Activated CD8-positive, alpha-beta memory T cell treated with anti-CD3 and anti-CD28 coated beads, Interleukin-2, amount 50 U/mL, for 24 hours (primary cell): ENCODE data around the gene DEPDC1B.
A peak's percentile ranks its signal among the peaks of the same experiment; 100 is the strongest.
"Not testable (repeated sequence)": the region's sequence is repeated elsewhere in the genome, so short reads cannot be mapped to it uniquely, and the experiment has no call there.

ENCODE experiments used
- DNase-seq: peaks from one replicate; pipeline ENCODE4 v3.0.0-alpha.2; 2020; ENCODE audit errors: extremely low read depth

The DEPDC1B gene, protein sequence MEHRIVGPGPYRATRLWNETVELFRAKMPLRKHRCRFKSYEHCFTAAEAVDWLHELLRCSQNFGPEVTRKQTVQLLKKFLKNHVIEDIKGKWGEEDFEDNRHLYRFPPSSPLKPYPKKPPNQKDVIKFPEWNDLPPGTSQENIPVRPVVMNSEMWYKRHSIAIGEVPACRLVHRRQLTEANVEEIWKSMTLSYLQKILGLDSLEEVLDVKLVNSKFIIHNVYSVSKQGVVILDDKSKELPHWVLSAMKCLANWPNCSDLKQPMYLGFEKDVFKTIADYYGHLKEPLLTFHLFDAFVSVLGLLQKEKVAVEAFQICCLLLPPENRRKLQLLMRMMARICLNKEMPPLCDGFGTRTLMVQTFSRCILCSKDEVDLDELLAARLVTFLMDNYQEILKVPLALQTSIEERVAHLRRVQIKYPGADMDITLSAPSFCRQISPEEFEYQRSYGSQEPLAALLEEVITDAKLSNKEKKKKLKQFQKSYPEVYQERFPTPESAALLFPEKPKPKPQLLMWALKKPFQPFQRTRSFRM

DNA sequence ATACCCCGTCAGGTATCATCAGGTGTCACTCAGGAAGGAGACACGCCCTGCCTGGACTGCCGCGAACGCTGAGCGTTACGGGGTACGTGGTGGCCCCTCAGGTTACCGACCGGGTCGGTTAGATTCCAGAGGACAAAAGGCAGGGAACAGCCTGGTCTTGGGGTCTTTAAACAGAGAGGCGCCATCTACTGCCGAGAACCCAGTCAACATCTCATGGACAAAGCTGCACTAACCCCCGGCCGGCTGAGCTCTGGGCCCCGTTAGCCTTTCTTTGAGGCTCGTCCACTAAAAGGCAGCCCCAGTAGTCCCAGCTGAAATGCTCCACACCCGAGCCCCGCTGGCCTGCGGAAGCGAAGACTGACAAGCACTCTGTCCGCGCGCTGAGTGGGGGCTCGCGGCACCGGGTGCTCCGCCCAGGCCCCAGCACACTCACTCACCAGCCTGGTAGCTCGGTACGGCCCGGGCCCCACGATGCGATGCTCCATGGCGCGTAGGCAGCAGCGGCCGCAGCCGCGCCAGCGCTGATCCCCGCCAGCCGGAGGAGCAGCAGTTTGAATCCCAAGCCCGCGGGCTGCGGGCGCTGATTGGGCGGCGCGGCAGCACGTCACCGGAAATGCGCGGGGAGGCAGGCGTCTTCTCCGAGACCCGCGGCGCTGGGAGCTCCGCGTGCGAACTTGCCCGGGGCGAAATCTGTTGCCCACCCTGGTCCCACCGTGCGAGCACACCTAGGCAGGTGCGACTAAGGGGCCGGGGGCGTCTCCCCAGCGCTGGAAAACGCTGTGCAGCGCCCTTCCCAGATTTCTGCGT is at the start of gene DEPDC1B:
TSS of gene DEPDC1B (minus strand) at position 558 of the 807 bp plus-strand sequence. CDS start at position 485, 73 bp downstream.
- DNase-seq: peak; percentile 75

DNA sequence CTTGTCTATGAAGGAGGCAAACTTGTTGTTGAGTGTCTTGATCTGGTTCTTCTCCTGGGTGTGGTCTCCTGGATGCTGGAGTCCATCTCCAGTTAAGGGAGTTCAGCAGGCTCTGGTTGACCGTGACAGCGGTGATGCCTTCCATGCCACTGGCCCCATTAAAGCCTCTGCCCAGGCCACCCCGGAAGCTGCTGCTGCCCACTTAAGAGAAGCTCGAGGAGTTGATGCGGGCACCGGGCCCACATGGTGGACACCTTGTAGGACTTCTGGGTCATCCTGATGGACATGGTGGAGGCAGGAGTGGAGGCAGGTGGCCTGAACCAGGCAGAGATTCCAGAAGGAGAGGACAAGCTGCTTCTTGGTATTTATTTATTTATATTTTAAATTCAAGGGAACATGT is 44.7 kb upstream of the DEPDC1B start:
- no peak for DNase-seq

DNA sequence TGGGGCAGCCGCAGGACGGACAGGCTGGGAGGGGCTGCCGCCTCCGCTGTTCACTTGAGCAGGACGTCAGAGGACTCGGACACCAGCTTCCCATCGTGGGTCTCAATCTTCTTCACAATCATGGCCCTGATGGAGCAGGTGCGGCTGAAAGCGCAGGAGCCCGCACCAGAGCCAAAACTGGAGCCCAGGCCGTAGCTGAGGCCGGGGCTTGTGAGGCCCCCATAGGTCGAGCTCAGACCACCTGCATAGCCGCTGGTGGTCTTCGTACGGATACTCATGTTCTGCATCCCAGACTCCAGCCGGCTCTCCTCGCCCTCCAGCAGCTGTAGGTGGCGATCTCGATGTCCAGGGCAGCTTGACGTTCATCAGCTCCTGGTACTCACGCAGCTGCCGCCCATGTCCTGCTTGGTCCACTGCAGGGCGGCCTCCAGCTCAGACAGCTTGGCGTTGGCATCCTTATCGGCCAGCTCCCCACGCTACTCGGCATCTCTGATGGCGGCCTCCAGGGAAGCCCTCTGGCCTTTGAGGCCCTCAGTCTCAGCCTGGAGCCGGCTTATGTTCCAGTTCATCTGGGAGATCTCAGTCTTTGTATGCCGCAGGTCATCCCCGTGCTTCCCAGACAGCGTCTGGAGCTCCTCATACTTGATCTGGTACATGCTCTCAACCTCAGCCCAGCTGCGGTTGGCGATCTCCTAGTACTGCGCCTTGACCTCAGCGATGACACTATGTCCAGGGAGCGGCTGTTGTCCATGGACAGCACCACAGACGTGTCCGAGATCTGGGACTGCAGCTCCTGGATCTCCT is 43.7 kb upstream of the DEPDC1B start:
- no peak for DNase-seq

DNA sequence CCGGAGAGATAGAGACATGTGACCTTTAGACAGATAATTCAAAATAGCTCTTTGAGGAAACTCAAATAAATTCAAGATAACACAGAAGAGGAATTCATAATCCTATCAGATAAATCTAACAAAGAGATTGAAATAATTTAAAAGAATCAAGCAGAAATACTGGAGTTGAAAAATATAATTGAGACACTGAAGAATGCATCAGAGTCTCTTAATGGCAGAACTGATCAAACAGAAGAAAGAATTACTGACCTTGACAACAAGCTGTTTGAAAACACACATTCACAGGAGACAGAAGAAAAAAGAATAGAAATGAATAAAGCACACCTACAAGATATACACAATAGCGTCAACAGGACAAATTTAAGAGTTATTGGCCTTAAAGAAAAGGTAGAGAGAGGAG is 40.4 kb upstream of the DEPDC1B start:
- DNase-seq: no peak

DNA sequence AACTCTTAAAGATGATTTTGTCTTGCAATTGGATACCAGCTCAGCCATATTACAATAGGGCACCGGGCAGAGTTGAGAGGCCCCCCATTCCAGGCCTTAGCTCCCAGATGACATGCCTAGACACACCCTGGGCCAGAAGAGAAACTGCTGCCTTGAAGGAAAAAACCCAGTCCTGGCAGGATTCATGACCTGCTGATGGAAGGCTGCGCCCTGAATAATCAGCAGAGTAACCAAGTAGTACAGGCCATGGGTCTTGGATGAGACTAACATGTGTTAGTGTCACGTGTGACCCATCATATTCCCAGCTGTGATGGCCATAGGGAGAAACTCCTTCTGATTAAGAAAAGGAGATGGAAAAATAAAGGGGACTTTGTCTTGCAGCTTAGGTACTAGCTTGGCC is 39.0 kb upstream of the DEPDC1B start:
- DNase-seq: no peak

DNA sequence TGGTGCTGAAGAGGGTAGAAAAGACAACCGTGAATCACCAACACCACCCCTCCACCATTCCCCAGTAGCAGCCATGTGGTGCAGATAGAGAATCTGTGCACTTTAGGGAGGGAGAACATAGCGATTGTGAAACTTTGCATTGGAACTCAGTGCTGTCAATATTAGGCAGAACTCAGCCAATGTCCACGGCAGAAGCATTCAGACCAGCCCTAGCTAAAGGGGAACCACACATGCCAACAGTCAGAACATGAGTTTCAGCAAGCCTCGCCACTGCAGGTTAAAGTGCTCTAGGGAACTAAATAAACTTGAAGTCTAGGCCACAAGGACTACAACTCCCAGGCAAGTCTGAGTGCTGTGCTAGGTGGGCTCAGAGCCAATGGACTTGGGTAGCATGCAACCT is 38.5 kb upstream of the DEPDC1B start:
- DNase-seq: no peak

DNA sequence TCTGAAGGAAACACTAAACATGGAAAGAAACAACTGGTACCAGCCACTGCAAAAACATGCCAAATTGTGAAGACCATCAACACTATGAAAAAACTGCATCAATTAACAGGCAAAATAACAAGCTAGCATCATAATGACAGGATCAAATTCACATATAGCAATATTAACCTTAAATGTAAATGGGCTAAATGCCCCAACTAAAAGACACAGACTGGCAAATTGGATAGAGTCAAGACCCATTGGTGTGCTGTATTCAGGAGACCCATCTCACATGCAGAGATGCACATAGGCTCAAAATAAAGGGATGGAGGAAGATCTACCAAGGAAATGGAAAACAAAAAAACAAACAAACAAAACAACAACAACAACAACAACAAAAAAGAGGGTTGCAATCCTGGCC is 30.9 kb upstream of the DEPDC1B start:
- not testable (repeated sequence) for DNase-seq

DNA sequence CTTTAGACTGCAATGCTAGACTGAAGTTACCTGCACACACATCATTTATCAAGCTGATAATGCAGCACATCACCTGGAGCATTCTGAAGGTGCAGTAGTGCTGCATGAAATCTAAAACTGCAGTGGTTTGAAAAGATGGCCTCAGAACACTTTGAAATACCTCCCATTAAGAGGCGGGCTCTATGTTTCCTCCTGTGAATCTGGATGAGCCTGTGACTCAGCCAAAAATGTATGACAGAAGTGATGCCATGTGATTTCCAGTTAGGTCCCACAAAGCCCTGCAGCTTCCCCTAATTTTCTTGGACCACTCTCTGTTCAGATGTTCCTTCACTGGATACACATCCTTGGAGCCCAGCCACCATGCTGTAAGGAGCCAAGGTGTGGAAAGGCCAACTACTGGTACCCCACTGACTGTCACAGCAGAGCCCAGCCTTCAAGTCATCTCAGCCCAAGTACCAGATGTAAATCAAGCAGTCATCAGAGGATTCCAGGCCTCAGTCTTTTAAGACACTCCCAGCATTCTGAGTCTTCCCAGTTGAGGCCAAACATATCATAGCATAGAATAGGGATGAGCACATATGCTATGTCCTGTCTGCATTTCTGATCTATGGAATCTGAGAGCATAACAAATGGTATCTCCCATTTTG is 27.2 kb upstream of the DEPDC1B start:
- no peak for DNase-seq

DNA sequence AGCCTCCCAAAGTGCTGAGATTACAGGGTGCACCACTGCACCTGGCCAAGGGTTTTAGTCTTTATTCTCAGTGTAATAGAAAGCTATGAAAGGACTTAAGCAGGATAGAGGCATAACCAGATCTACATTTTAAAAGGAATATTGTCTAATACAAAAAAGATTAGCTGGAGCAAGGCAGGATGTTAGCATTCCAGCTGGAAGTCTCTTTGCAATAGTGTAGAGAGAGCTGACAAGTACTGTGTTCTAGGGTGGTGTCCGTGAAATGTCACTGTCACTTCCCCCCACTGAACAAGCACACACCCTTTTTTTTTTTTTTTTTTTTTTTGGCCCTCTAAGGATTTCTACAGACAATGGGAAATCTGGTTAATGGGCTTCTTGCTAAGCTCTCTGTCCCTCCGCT is 24.2 kb upstream of the DEPDC1B start:
- no peak for DNase-seq

DNA sequence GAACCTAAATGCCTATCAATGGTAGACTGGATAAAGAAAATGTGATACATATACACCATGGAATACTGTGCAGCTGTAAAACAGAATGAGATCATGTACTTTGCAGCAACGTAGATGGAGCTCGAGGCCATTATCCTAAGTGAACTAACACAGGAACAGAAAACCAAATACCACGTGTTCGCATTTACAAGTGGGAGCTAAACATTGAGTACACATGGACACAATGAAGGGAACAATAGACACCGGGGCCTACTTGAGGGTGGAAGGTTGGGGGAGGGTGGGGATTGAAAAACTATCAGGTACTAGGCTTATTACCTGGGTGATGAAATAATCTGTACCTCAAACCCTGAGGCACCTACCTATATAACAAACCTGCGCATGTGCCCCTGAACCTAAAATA is 22.4 kb upstream of the DEPDC1B start:
- no peak for DNase-seq

DNA sequence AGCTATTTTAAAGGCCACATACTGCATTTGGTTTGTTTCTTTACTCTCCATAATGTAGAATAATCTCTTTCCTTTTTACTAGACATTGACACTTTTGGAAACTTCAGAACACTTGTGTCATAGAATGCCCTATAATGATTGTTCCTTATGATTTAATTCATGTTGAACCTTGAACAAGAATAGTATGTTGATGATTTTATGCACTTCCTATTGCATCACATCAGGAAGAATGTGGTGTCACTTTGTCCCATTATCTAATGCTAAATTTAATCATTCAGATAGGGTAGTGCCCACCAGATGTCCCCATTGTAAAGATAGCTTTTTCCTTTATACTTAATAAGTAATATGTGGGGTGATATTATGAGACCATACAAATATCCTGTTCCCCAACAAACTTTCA is 19.4 kb upstream of the DEPDC1B start:
- DNase-seq: no peak

DNA sequence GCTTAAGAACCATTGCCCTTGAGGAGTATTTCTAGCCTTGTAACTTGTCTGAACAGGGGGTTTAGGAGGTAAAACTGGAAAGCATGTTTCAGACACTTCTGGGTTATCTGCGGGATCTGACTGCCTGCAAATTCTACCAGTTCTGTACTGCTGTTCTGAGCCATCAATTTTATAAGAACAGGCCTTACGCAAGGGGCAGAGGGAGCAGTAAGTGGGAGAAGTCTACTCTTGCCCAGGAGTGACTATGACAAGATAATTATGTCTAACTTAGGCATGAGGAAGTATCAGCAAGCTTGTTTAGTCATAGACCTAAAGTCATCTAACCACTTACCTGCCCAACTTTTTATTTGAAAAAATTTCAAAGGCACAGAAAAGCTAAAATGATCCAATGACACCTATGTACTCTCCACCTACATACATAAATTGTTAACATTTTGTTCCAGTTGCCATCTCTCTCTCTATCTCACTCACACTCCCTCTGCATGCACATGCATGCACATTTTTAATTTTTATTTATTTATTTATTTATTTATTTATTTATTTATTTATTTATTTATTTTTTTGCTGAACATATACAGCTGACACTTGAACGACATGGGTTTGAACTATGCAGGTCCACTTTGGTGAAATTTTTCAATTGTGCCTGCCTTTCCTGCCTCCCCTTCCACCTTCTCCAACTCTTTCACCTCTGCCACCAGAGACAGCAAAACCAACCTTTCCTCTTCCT is 18.4 kb upstream of the DEPDC1B start:
- no peak for DNase-seq

DNA sequence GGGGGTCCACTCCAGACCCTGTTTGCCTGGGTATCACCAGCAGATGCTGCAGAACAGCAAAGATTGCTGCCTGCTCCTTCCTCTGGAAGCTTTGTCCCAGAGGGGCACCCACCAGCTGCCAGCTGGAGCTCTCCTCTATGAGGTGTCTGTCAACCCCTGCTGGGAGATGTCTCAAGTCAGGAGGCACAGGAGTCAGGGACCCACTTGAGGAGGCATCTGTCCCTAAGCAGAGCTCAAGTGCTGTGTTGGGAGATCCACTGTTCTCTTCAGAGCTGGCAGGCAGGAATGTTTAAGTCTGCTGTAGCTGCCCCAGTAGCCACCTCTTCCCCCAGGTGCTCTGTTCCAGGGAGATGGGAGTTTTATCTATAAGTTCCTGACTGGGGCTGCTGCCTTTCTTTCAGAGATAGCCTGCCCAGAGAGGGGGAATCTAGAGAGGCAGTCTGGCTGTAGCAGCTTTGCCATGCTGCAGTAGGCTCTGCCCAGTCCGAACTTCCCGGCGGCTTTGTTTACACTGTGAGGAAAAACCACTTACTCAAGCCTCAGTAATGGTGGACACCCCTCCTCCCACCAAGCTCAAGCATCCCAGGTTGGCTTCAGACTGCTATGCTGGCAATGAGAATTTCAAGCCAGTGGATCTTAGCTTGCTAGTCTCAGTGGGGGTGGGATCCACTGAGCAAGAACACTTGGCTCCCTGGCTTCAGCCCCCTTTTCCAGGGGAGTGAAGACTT is 15.4 kb upstream of the DEPDC1B start:
- DNase-seq: not testable (repeated sequence)

DNA sequence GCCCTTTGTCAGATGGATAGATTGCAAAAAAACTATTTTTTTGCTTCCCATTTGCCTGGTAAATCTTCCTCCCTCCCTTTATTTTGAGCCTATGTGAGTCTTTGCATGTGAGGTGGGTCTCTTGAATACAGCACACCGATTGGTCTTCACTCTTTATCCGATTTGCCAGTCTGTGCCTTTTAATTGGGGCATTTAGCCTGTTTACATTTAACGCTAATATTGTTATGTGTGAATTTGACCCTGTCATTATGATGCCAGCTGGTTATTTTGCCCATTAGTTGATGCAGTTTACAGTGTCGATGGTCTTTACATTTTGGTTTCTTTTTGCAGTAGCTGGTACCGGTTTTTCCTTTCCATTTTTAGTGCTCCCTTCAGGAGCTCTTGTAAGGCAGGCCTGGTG is 13.0 kb upstream of the DEPDC1B start:
- no peak for DNase-seq

DNA sequence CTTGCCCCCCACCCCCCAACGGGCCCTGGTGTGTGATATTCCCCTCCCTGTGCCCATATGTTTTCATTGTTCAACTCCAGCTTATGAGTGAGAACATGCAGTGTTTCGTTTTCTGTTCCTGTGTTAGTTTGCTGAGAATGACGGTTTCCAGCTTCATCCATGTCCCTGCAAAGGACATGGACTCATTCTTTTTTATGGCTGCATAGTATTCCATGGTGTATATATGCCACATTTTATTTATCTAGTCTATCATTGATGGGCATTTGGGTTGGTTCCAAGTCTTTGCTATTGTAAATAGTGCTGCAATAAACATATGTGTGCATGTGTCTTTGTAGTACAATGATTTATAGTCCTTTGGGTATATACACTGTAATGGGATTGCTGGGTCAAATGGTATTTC is 11.9 kb upstream of the DEPDC1B start:
- not testable (repeated sequence) for DNase-seq

DNA sequence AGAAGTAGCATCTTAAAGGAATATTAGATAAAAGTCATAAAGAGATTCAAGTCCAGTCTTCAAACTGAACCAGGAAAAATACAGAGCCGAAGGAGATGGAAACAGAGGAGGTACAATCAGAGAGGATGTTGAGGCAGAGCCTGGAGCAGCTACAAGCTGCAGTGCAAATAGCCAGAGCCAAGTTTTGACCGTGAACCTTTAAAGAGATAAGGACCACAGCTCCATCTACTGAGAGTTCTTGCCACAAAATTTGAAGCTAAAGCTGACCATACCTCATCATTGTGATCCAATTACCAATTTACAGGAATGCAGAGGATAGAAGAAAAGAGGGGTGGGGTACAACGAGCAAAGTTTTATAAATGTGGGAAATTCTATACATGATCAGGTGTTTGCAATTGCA is 10.4 kb upstream of the DEPDC1B start:
- no peak for DNase-seq

DNA sequence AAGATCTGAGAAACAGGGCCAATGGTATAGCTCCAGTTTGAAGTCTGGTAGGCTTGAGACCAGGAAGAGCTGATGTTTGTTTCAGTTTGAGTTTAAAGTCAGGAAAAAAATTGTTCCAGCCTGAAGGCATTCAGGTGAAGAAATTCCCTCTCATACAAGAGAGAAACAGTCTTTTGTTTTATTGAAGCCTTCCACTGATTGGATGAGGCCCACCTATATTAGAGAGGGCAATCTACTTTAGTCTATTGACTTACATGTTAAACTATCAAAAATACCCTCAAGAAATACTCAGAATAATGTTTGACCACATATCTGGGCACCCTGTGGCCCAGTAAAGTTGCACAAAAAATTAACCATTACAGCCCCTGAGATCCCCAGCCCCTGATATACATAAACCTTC is 5.2 kb upstream of the DEPDC1B start:
- no peak for DNase-seq

DNA sequence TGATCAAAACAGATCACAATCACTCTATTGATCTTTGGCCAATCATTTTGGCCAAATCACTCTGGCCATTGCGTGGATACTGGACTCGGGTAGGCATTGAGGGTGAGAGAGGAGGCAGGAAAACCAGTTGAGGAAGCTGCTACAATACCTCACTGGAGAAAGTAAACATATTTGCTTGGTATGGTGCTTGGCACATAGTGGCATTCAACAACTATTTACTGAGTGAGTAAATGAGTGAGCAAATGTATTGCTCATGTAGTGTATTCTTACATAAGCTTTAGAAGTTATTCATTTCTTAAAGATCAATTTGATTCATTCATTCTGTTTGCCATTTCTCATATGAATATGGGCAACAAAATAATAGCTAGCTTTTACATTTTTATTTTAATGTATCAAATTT is 4.0 kb upstream of the DEPDC1B start:
- no peak for DNase-seq

DNA sequence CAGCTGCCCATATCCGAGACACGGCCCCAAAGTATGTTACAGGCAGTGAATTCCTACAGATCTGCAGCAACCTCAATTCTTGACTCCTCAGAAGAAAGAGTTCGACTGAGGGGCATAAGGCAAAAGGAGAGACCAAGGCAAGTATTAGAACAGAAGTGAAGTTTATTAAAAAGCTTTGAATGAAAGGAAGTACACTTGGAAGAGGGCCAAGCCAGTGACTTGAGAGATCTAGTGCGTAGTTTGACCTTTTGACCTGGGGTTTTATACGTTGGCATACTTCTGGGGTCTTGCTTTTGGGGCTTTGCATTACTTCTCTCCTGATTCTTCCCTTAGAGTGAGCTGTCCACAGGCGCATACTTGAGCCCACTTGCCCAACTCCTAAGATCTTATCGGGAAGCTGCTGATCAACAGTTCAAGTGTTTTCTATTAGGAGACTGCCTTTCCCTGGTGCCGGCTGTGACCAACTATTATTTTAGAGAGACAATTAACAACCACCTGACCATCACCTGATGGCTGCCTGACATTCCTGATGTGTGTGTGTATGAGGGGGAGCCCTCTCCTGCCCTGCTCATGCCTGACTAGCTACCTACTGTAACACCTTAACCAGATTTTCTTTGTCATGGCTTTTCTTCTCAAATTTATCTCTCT is 1.5 kb upstream of the DEPDC1B start:
- DNase-seq: no peak

DNA sequence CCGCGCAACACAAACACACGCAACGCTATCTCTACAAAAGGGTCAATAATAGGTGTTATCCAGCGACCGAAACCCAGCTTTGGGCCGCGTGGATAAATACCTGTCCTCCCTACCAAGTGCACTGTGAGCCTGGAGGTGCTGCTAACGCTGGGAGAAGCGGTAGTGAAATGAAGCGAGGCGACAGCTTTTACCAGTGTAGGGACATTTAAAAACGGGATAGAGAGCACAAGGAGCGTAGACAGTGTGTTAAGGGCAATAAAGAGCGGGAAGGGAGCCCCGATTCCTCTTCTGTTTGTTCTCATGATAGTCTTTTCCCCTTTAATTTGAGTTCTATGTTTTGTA is 421 bp upstream of the DEPDC1B start:
- no peak for DNase-seq
